Measurements from ENCODE around the gene REPS2. TPM values are rescaled to one million over a fixed set of nuclear protein-coding genes. Genes with fewer than 3 reads are reported as not detected.

REPS2 gene
- total RNA-seq, 2 donors from 2014 or later: 0.26 TPM; not detected in 1

DNA sequence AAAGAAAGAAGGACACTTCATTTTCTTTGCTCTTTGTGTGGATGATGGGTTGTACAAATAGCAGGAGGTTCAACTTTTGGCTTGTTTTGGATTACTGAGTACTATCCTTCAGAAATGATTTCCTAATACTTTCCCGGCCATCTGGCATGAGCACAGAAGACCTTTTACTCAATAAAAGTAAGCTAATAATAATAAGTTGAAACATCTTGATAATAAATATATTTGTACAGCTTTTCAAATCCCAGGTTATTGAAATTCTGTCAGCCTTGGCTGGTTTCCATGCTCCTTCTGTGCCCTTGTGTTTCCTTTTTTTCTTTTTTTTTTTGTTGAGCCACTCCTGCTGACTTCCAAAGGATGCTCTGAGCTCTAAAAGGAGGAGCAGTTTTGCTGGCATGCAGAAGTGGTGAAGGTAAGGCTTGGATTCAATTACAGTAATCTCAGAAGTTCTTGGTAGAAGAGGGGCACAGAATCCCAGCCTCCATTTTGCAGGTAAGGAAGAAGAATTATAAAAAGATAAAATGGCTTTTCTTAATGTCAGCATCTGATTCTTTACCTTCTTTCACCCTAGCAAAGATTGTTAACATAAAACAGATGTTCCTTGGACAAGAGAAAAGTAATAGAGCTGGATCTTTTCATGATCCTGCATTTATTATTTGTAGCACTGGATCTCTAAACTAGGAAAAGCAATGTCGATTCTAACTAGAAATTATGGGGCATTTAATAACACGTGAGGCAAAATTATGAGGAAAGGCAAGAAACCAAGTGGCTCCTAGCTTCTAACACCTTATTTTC lies 31.9 kb downstream of the REPS2 start:
- H3K27me3 Mint-ChIP-seq: peaks cover 3% of the 10 kb centered on the region
- H3K4me3 Mint-ChIP-seq: no peak overlapping the region
- H3K36me3 Mint-ChIP-seq (ENCODE audit: low read depth): no peaks in the 10 kb centered on the region
- no peaks in the 10 kb centered on the region for H3K9me3 Mint-ChIP-seq
- H3K4me1 Mint-ChIP-seq: no peaks in the 10 kb centered on the region
- no peak for ATAC-seq (replicated peaks)
- no peak overlapping the region for H3K27ac Mint-ChIP-seq

DNA sequence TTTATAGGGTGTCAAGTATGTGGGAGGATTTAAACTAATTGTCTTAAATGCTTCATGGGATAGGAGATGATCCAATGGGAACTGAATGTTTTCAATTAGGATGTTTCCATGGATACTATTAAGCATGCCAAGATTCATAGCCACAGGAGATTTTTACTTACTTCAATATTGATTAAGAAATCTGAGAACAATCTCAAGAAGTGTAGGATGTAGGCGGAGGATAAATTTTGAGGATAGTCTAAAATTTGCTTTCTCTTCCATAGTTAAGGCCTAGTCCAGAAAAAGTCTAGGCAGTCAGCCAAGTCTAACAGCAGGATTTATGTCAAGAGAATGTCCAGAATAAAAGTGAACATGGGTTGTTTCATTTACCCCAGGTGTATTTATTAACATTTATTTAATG lies 32.8 kb downstream of the REPS2 start:
- Mint-ChIP-seq H3K4me1 (no peaks in the 10 kb centered on the region), H3K9me3 (no peaks in the 10 kb centered on the region), H3K4me3 (no peak overlapping the region), H3K27ac (no peak overlapping the region), H3K36me3 (ENCODE audit: low read depth) (no peaks in the 10 kb centered on the region), H3K27me3 (peaks cover 3% of the 10 kb centered on the region)
- no peak for ATAC-seq (replicated peaks)

DNA sequence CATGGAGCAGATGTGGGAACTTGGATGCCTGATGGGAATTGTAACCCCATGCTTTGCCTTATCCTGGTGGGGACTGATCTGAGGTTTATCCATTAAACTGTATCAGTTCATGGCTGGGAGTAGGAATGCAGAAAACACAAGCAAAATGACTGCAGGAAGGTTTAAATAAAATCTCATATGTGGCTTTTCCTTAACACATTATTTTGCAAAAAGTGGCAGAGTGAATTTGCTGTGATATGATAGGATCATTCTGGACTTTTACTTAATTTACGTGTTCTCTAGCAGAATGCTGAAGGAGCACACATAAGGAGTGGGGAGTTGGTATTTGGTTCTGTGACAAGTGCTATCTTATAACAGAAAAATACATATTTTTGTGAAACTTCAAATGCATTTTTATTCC lies 34.8 kb downstream of the REPS2 start:
- Mint-ChIP-seq H3K4me3 (no peak overlapping the region), H3K27ac (no peak overlapping the region), H3K36me3 (ENCODE audit: low read depth) (no peaks in the 10 kb centered on the region), H3K9me3 (no peaks in the 10 kb centered on the region), H3K27me3 (no peaks in the 10 kb centered on the region), H3K4me1 (no peaks in the 10 kb centered on the region)
- no peak for ATAC-seq (replicated peaks)

DNA sequence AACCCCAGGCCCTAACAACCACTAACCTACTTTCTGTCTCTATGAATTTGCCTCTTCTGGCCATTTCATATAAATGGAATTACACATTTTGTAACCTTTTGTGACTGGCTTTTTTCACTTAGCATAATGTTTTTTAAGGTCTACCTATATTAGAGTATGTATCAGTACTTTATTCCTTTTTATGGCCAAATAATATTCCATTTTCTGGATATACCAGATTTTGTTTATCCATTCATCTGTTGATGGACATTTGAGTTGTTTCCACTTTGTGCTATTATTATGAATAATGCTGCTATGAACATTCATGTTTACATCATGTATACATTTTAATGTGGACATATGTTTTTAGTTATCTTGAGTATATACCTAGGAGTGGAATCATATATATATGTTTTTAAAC lies 35.5 kb downstream of the REPS2 start:
- ATAC-seq (replicated peaks): no peak
- no peak overlapping the region for H3K27ac Mint-ChIP-seq
- no peaks in the 10 kb centered on the region for H3K9me3 Mint-ChIP-seq
- no peak overlapping the region for H3K4me3 Mint-ChIP-seq
- no peaks in the 10 kb centered on the region for H3K36me3 Mint-ChIP-seq (ENCODE audit: low read depth)
- no peaks in the 10 kb centered on the region for H3K27me3 Mint-ChIP-seq
- H3K4me1 Mint-ChIP-seq: no peaks in the 10 kb centered on the region

DNA sequence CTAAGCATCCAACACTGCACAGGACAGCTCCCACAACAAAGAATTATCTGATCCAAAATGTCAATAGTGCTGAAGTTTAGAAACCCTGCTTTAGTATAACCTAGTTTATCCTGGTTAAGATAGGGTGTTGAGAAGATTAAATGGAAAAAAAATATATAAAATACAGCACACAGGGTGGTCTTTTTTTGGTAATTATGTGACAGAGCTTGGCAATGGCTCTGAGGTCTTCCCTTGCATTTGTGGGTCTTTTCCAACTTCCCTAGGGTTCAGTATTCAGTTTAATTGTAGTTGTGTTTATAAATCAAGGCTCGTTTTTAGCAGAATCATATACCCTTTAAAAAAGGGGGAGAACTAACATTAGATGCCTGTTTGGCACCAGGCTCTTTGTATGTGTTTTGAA lies 36.6 kb downstream of the REPS2 start:
- Mint-ChIP-seq H3K36me3 (ENCODE audit: low read depth) (no peaks in the 10 kb centered on the region), H3K4me3 (no peak overlapping the region), H3K9me3 (no peaks in the 10 kb centered on the region), H3K27me3 (no peaks in the 10 kb centered on the region), H3K27ac (no peak overlapping the region), H3K4me1 (no peaks in the 10 kb centered on the region)
- no peak for ATAC-seq (replicated peaks)

DNA sequence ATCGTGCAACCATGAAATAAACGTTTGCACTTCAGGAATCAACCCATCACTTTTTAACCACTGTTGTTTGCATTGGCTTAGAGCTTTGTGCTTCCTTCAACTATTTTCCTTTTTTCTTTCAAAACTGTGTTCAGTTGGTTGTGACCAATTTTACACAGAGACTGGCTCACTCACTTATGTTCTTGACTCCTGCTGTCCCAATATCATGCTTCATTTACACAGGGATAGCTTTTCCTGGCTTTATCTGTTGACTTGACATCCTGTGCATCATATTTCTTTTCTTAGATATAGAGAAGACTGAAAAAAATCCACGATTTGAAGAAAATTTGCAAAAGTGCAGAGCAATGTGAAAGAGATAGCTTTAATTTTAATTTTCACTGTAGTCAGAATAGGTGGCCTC lies 38.8 kb downstream of the REPS2 start:
- ATAC-seq (replicated peaks): no peak
- Mint-ChIP-seq H3K4me3 (no peak overlapping the region), H3K27me3 (no peaks in the 10 kb centered on the region), H3K36me3 (ENCODE audit: low read depth) (no peaks in the 10 kb centered on the region), H3K27ac (no peak overlapping the region), H3K4me1 (no peaks in the 10 kb centered on the region), H3K9me3 (no peaks in the 10 kb centered on the region)

DNA sequence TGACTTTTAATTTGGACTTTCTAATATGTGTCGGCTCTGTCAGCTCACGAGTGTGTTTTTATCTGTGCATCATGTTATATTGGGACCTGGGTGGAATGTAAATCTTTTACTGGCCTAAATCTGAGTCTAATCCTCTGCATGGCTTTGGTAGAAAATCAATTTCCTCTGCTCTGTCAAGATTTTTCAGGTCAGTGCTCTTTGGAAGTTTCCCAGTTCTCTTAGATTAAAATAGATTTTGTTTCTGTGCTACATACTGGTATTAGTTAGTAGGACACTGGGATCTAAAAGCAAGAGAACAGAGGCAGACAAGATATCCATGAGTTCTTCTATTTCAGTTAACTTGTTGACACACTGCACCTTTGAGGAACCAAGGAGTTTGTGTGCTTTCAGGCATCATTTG lies 39.7 kb downstream of the REPS2 start:
- ATAC-seq (replicated peaks): no peak
- Mint-ChIP-seq H3K4me3 (no peak overlapping the region), H3K4me1 (no peaks in the 10 kb centered on the region), H3K36me3 (ENCODE audit: low read depth) (no peaks in the 10 kb centered on the region), H3K27ac (no peak overlapping the region), H3K9me3 (no peaks in the 10 kb centered on the region), H3K27me3 (no peaks in the 10 kb centered on the region)

DNA sequence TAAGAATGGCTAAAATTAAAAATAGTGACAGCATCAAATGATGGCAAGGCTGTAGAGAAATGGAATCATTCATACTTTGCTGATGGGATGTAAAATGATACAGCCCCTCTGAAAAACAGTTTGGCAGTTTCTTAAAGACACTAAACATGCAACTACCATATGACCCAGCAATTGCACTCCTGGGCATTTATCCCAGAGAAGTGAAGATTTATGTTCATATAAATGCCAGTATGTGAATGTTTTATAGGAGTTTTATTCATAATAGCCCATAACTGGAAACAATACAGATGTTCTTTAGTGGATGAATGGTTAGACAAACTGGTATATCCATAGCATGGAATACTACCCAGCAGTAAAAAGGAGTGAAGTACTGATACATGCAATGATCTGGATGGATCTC lies 43.3 kb downstream of the REPS2 start:
- Mint-ChIP-seq H3K27me3 (no peaks in the 10 kb centered on the region), H3K9me3 (no peaks in the 10 kb centered on the region), H3K27ac (no peak overlapping the region), H3K4me1 (no peaks in the 10 kb centered on the region), H3K4me3 (no peak overlapping the region), H3K36me3 (ENCODE audit: low read depth) (no peaks in the 10 kb centered on the region)
- no peak for ATAC-seq (replicated peaks)

DNA sequence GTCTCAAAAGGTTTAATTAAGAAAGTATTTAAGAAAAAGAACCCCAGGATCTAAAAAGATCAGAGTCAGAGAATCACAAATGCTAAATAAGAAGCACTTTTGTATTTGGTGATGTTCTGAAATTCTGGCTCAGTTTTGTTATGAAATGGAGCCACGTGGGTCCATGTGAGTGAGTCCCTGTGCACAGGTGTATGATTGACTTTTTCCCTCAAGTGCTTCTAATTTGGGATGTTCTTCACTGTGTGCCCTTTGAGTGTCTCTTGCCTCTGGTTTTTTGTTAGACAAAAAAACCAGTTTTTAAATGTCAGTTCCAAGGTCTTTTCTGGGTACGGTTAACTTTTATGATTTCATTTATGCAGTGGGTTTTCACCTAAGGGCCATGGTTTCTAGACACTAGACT lies 44.4 kb downstream of the REPS2 start:
- no peak for ATAC-seq (replicated peaks)
- no peaks in the 10 kb centered on the region for H3K27me3 Mint-ChIP-seq
- no peaks in the 10 kb centered on the region for H3K4me1 Mint-ChIP-seq
- no peak overlapping the region for H3K4me3 Mint-ChIP-seq
- no peaks in the 10 kb centered on the region for H3K36me3 Mint-ChIP-seq (ENCODE audit: low read depth)
- H3K9me3 Mint-ChIP-seq: no peaks in the 10 kb centered on the region
- H3K27ac Mint-ChIP-seq: no peak overlapping the region

DNA sequence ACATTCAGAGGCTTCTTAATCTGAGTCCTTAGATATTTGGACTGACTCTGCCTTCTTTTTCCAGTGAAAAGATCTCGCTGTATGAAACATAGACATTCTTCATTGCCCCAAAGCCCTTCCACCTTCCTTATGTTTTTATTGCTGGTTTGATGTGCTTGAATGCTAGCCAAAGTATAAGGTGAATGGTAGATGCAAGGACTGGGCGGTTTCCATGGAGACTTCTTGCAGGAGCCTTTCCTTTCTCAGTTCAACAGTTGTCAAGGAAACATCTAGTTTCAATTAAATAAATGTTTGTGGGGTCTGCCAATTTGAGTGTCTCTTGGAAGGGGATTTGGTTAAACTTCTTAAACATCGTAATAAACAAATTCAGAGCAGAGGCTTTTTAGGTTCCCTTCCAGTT lies 46.0 kb downstream of the REPS2 start:
- no peaks in the 10 kb centered on the region for H3K27me3 Mint-ChIP-seq
- no peaks in the 10 kb centered on the region for H3K36me3 Mint-ChIP-seq (ENCODE audit: low read depth)
- no peak overlapping the region for H3K4me3 Mint-ChIP-seq
- no peaks in the 10 kb centered on the region for H3K9me3 Mint-ChIP-seq
- no peak overlapping the region for H3K27ac Mint-ChIP-seq
- no peak for ATAC-seq (replicated peaks)
- H3K4me1 Mint-ChIP-seq: no peaks in the 10 kb centered on the region

DNA sequence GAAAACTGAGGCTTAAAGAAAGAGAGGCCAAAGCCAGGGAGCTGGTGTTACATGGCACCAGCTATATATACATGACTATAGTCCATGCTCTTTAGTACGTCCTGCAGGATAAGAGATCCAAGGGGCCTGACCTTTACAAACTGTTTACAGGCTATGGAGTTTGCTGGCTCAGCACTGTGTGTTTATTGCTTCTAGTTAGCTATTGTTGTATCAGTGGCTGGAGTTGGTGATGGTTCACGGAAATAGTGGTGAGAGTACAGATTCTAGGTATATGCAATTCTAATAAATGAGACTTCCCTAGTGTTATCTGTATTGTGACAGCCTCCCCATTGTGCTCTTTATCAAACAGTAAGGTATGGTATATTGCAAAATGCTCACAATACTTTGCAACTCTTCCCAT lies 46.5 kb downstream of the REPS2 start:
- H3K4me3 Mint-ChIP-seq: no peak overlapping the region
- no peak overlapping the region for H3K27ac Mint-ChIP-seq
- no peaks in the 10 kb centered on the region for H3K27me3 Mint-ChIP-seq
- H3K36me3 Mint-ChIP-seq (ENCODE audit: low read depth): no peaks in the 10 kb centered on the region
- no peak for ATAC-seq (replicated peaks)
- H3K4me1 Mint-ChIP-seq: no peaks in the 10 kb centered on the region
- no peaks in the 10 kb centered on the region for H3K9me3 Mint-ChIP-seq

DNA sequence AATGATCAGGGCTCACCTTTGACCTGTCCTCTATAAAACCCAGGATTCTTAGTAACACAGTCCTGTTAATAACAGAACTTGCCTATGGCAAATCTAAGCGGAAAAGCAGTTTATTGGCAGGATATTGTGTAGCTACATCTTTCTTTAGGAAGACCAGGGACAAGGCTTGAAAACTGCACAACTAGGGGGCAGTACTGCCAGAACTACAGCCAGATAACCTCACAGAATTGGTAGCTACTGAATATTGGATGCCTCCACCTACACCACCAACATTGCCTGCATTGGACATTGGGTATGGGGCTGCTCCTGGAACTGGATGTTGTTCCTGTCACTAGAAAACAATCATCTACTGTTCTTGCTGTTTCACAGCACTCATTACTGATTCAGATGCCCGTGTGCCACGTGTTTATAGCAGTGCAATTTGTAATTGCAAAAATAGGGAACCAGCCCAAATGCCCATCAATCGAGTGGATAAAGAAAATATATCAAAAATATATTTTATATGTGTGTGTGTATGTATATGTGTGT lies 47.4 kb downstream of the REPS2 start:
- Mint-ChIP-seq H3K4me3 (no peak overlapping the region), H3K27me3 (no peaks in the 10 kb centered on the region), H3K27ac (no peak overlapping the region), H3K9me3 (no peaks in the 10 kb centered on the region), H3K36me3 (ENCODE audit: low read depth) (no peaks in the 10 kb centered on the region), H3K4me1 (no peaks in the 10 kb centered on the region)
- no peak for ATAC-seq (replicated peaks)

DNA sequence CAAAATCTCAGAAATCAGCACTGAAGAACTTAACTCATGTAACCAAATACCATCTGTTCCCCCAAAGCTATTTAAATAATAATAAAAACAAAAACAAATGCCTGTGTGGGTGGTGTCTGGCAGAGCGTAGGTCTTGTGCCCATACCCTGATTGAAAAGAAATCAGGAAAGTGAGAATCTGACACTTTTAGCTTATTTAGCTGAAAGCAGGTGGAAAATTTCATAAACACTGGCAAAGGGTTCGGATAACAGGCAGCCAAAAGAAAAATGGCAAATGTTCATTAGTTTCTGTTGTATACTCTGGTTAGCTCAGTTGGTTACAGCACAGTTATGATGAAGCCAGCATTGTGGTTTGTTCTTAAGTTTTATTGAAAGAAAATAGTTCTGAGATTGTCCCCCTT lies 48.3 kb downstream of the REPS2 start:
- Mint-ChIP-seq H3K27me3 (no peaks in the 10 kb centered on the region), H3K9me3 (no peaks in the 10 kb centered on the region), H3K4me3 (no peak overlapping the region), H3K36me3 (ENCODE audit: low read depth) (no peaks in the 10 kb centered on the region), H3K4me1 (no peaks in the 10 kb centered on the region), H3K27ac (no peak overlapping the region)
- no peak for ATAC-seq (replicated peaks)

DNA sequence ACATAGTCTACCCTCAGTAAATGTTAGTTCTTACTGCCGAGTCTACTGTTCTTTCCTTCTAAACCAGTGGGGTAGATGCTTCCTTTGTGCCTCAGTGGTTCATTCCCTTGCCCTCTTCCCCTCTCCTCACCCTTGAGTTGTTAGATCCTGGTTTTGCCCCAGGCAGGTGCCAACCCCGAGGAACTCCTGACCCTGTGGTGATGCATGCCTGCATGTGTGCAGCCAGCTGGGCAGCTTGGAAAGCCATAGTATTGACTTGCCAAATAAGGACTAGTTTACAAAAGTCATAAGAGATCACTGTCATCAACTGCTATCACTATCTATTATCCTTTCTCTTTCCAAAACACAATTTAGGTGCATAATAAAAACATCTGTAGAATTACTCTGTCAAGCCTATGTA lies 50.9 kb downstream of the REPS2 start:
- ATAC-seq (replicated peaks): no peak
- no peaks in the 10 kb centered on the region for H3K27me3 Mint-ChIP-seq
- no peak overlapping the region for H3K27ac Mint-ChIP-seq
- H3K4me1 Mint-ChIP-seq: no peaks in the 10 kb centered on the region
- H3K4me3 Mint-ChIP-seq: no peak overlapping the region
- no peaks in the 10 kb centered on the region for H3K9me3 Mint-ChIP-seq
- no peaks in the 10 kb centered on the region for H3K36me3 Mint-ChIP-seq (ENCODE audit: low read depth)

DNA sequence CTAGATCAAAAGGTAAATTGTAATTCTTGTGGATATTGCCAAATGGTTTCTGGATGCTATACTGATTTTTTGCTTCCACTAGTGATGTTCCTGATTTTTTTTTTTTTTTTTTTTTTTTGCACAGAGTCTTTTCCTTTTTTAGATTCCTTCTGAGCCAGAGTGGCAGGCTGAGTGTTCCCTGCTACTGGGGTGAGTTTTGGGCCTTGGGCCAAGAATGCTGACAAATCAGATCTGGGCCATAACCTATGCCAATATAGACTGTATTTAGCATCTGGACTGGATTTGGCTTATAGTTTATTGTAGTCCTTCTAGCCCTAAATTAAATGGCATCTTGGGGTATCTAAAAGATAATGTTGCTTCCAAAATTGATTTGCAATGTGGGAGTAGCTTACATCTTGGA lies 52.8 kb downstream of the REPS2 start:
- Mint-ChIP-seq H3K27ac (no peak overlapping the region), H3K4me1 (peaks cover 7% of the 10 kb centered on the region), H3K27me3 (no peaks in the 10 kb centered on the region), H3K4me3 (no peak overlapping the region), H3K36me3 (ENCODE audit: low read depth) (no peaks in the 10 kb centered on the region), H3K9me3 (no peaks in the 10 kb centered on the region)
- ATAC-seq (replicated peaks): no peak

DNA sequence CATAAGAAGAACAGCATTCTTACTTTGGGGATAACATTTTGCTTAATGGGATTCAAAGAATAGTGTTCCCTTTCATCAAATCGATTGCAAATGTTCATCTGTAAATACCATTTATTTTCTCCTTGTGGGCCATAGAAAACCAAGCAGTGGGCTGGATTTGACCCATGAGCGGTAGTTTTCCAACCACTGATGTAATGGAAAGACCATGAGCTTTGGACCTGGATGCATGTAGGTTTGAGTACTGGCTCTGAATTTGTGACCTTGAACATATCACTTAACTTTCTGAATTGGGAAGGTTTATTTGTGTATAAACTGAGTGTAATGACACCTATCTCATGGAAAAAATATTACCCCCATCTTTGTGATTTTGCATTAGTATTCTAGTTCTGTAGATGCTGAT lies 54.3 kb downstream of the REPS2 start:
- Mint-ChIP-seq H3K9me3 (no peaks in the 10 kb centered on the region), H3K4me3 (no peak overlapping the region), H3K36me3 (ENCODE audit: low read depth) (no peaks in the 10 kb centered on the region), H3K27me3 (no peaks in the 10 kb centered on the region), H3K27ac (no peak overlapping the region), H3K4me1 (peaks cover 7% of the 10 kb centered on the region)
- ATAC-seq (replicated peaks): no peak
